B cell (primary cell): ENCODE measurements around the gene EIF3I. TPM values are rescaled to one million over a fixed set of nuclear protein-coding genes. Genes with fewer than 3 reads are reported as not detected.

Experiments used
- ATAC-seq: fragments of 200-7000 bp; cut with Tn5 transposase; one replicate; pipeline ENCODE4 v1.10.0; 2021; ENCODE audit warnings: low read depth, mild to moderate bottlenecking, moderate number of reproducible peaks, moderate library complexity
- CTCF ChIA-PET: fragments of 350-600 bp; sonication (Branson Sonifier 250); formaldehyde crosslinking; loops from one replicate; lab custom pipeline; 2021; ENCODE audit warnings: antibody characterized with exemption, inconsistent platforms; lab: Charles Lee
- POLR2A ChIA-PET: fragments of 350-600 bp; sonication (Branson Sonifier 250); formaldehyde crosslinking; loops from one replicate; lab custom pipeline; 2021; ENCODE audit warnings: antibody characterized with exemption; lab: Charles Lee
- DNase-seq: peaks from one replicate; pipeline ENCODE4 v3.0.0; 2013
- H2AFZ ChIP-seq: 2 replicates; pipeline ENCODE4 v1.6.1; 2012; ENCODE audit warnings: mild to moderate bottlenecking, low read depth, low read length; ENCODE audit not compliant: insufficient read depth, poor library complexity, severe bottlenecking
- H3K27ac ChIP-seq, 2 donors: 1 replicate in 1 of 2; 2 replicates in 1 of 2; pipeline ENCODE4 v1.5.1; 2012 to 2013; ENCODE audit warnings: low read length in 2 of 2, mild to moderate bottlenecking in 2 of 2, moderate library complexity in 1 of 2
- H3K27me3 ChIP-seq, 4 experiments: fragments of 200-600 bp in 1 of 4; sonication (generic) in 1 of 4; replicated peaks in 1 of 4; 1 replicate in 2 of 4; 2 replicates in 2 of 4; pipeline versions ENCODE4 v1.6.1 to v1.7.0; 2013 to 2016; ENCODE audit warnings: low read length in 3 of 4, mild to moderate bottlenecking in 2 of 4, mixed read lengths in 1 of 4, moderate library complexity in 1 of 4; ENCODE audit not compliant: insufficient read depth in 4 of 4, control insufficient read depth in 3 of 4; ENCODE audit errors: control extremely low read depth in 1 of 4
- H3K36me3 ChIP-seq, 2 experiments: replicated peaks in 1 of 2; 1 replicate in 1 of 2; 2 replicates in 1 of 2; pipeline versions ENCODE4 v1.6.1 to v1.7.1; 2013; ENCODE audit warnings: low read length in 1 of 2; ENCODE audit not compliant: insufficient read depth in 2 of 2, control insufficient read depth in 1 of 2; ENCODE audit errors: control extremely low read depth in 1 of 2, extremely low read depth in 1 of 2
- H3K4me1 ChIP-seq, 2 donors: fragments of 200-600 bp in 1 of 2; sonication (generic) in 1 of 2; 1 replicate in 1 of 2; 2 replicates in 1 of 2; pipeline versions ENCODE4 v1.5.1 to v1.6.1; 2013 to 2017; ENCODE audit warnings: low read length in 2 of 2; ENCODE audit not compliant: control insufficient read depth in 2 of 2, insufficient read depth in 2 of 2
- H3K4me2 ChIP-seq: replicated peaks from 2 replicates; pipeline ENCODE3; 2012; ENCODE audit warnings: mild to moderate bottlenecking, low read depth, low read length; ENCODE audit not compliant: poor library complexity, severe bottlenecking
- H3K4me3 ChIP-seq, 5 experiments: fragments of 200-600 bp in 1 of 5; sonication (generic) in 1 of 5; 1 replicate in 3 of 5; 2 replicates in 2 of 5; pipeline versions ENCODE4 v1.5.1 to v1.7.0; 2011 to 2016; ENCODE audit warnings: low read length in 4 of 5, mild to moderate bottlenecking in 4 of 5, low read depth in 2 of 5, control low read depth in 1 of 5, moderate library complexity in 1 of 5; ENCODE audit not compliant: insufficient read depth in 1 of 5; ENCODE audit errors: control extremely low read depth in 1 of 5, extremely low read depth in 1 of 5
- H3K79me2 ChIP-seq: fragments of 200-600 bp; sonication (generic); one replicate; pipeline ENCODE4 v1.6.0; 2016; ENCODE audit warnings: low read length; ENCODE audit not compliant: control insufficient read depth, insufficient read depth
- H3K9ac ChIP-seq: fragments of 200-600 bp; sonication (generic); 2 replicates; pipeline ENCODE4 v1.6.1; 2017; ENCODE audit warnings: mild to moderate bottlenecking, low read length, moderate library complexity
- H3K9me3 ChIP-seq, 3 donors: one replicate each; pipeline versions ENCODE4 v1.6.1 to v1.7.1; 2013; ENCODE audit warnings: low read length in 2 of 3; ENCODE audit not compliant: control insufficient read depth in 2 of 3, insufficient read depth in 1 of 3; ENCODE audit errors: control extremely low read depth in 1 of 3
- H4K20me1 ChIP-seq: 2 replicates; pipeline ENCODE4 v1.6.0; 2012; ENCODE audit warnings: mild to moderate bottlenecking, low read length; ENCODE audit not compliant: insufficient read depth, control insufficient read depth, poor library complexity, severe bottlenecking
- H3K27ac Mint-ChIP-seq: one replicate; pipeline ENCODE4 v1.8.0; 2021; ENCODE audit warnings: mixed read lengths
- H3K27me3 Mint-ChIP-seq: one replicate; pipeline ENCODE4 v1.8.0; 2021; ENCODE audit warnings: mixed read lengths
- H3K4me1 Mint-ChIP-seq: one replicate; pipeline ENCODE4 v1.8.0; 2021; ENCODE audit warnings: mixed read lengths
- H3K4me3 Mint-ChIP-seq: one replicate; pipeline ENCODE4 v1.8.0; 2021; ENCODE audit warnings: mixed read lengths
- H3K9me3 Mint-ChIP-seq: one replicate; pipeline ENCODE4 v1.8.0; 2022; ENCODE audit warnings: mixed read lengths; ENCODE audit not compliant: insufficient read depth
- CTCF ChIP-seq: fragments of 200-600 bp; IDR thresholded peaks from one replicate; pipeline ENCODE4 v1.8.0; 2022; ENCODE audit warnings: antibody characterized with exemption, mild to moderate bottlenecking
- EZH2 ChIP-seq: IDR thresholded peaks from 2 replicates; pipeline ENCODE4 v1.6.1; 2012; ENCODE audit warnings: borderline replicate concordance, low read depth, mild to moderate bottlenecking, moderate library complexity, low read length; ENCODE audit not compliant: insufficient read depth, poor library complexity, severe bottlenecking
- WGBS: methylation state at CpG from one replicate; pipeline ENCODE4 v1.1.5; 2013; ENCODE audit warnings: missing lambda C conversion rate; ENCODE audit not compliant: insufficient coverage; 5-methylcytosine and 5-hydroxymethylcytosine counted together
- intact Hi-C: fragments of 100-400 bp; cut with micrococcal nuclease; formaldehyde crosslinking; loops from one replicate; pipeline ENCODE4 v1.10.0; 2022
- polyA plus RNA-seq: library from polyadenylated mRNA; depleted of rRNA; stranded (reverse); fragments of >200 nt; gene quantifications from 2 replicates; pipeline ENCODE4 v1.2.3, GENCODE V29; 2012
- total RNA-seq, 2 donors: library from RNA; stranded (reverse); fragments of 120-200 nt in 1 of 2; gene quantifications; 1 replicate in 1 of 2; 2 replicates in 1 of 2; pipeline versions ENCODE4 v1.2.3 to v1.2.4, GENCODE V29; 2013 to 2022

EIF3I gene
- total and polyA plus RNA-seq, 2 donors (not counting 1 experiment from before 2014, with no cell fraction given) = 87.0 to 130 TPM

GRCh38 chr1:32266921-32267591 lies 44.8 kb downstream of the EIF3I start:
- no peaks in the 10 kb centered on the region for H3K27me3 Mint-ChIP-seq
- ATAC-seq (no peak), DNase-seq (no peak)
- H2AFZ ChIP-seq = no peak overlapping the region
- H3K36me3 ChIP-seq = no peaks in the 10 kb centered on the region
- H3K79me2 ChIP-seq = peaks cover 45% of the 10 kb centered on the region
- peaks cover 0 to 2% (median 0%) of the 10 kb centered on the region in 3 donors for H3K9me3 ChIP-seq
- no peak overlapping the region for H3K4me3 ChIP-seq
- TF ChIP-seq EZH2 (no peak), CTCF (no peak)
- ChIA-PET CTCF (no interaction called here), POLR2A (no interaction called here)
- no peaks in the 10 kb centered on the region for H3K27me3 ChIP-seq
- peak overlapping the region; percentile 74 for H3K27ac Mint-ChIP-seq
- WGBS = 100% methylated on average over 5 of the region's 7 CpGs
- no peak overlapping the region for H3K27ac ChIP-seq
- no peak overlapping the region for H3K4me3 Mint-ChIP-seq
- H4K20me1 ChIP-seq = no peaks in the 10 kb centered on the region
- H3K9me3 Mint-ChIP-seq = no peaks in the 10 kb centered on the region
- intact Hi-C loops = no loop called here
- H3K4me2 ChIP-seq = no peak overlapping the region
- H3K4me1 Mint-ChIP-seq = peaks cover 27% of the 10 kb centered on the region
- peaks cover 22 to 28% of the 10 kb centered on the region in 2 donors for H3K4me1 ChIP-seq
- H3K9ac ChIP-seq = no peak overlapping the region

GRCh38 chr1:32269744-32270143 lies 47.5 kb downstream of the EIF3I start:
- Histone ChIP-seq H3K27me3 (no peaks in the 10 kb centered on the region), H3K4me1 (peaks cover 28 to 33% of the 10 kb centered on the region in 2 donors), H4K20me1 (no peaks in the 10 kb centered on the region), H3K36me3 (no peaks in the 10 kb centered on the region), H3K27ac (no peak overlapping the region), H3K79me2 (peaks cover 47% of the 10 kb centered on the region), H3K4me2 (no peak overlapping the region), H3K9ac (no peak overlapping the region), H3K9me3 (no peaks in the 10 kb centered on the region), H2AFZ (no peak overlapping the region), H3K4me3 (no peak overlapping the region)
- peaks cover 36% of the 10 kb centered on the region for H3K4me1 Mint-ChIP-seq
- H3K9me3 Mint-ChIP-seq = no peaks in the 10 kb centered on the region
- no peak for DNase-seq
- ATAC-seq = no peak
- CTCF ChIA-PET = interaction anchor here (0.6 to 2.4 kb wide), 4 partner anchors 15 to 69 kb away, joined by 3 to 9 read pairs (median 5); partner anchors contain the start of gene CCDC28B
- no peak overlapping the region for H3K27ac Mint-ChIP-seq
- intact Hi-C loops = no loop called here
- no peaks in the 10 kb centered on the region for H3K27me3 Mint-ChIP-seq
- POLR2A ChIA-PET = interaction anchor here (0.7 kb wide), 1 partner anchor 30 kb away, joined by 10 read pairs; no protein-coding TSS in a partner anchor
- H3K4me3 Mint-ChIP-seq = no peak overlapping the region
- no peak for TF ChIP-seq EZH2
- TF ChIP-seq CTCF = no peak
